Activated B cell treated with CpG ODN at 0.5 μM for 24 hours (primary cell): ENCODE data around the gene HOXB8. TPM values are rescaled to one million over a fixed set of nuclear protein-coding genes. Genes with fewer than 3 reads are reported as not detected.
A peak's percentile ranks its signal among the peaks of the same experiment; 100 is the strongest.

ENCODE experiments used
- ATAC-seq: fragments of 200-7000 bp; cut with Tn5 transposase; one replicate; pipeline ENCODE4 v1.10.0; 2021; ENCODE audit warnings: low read depth, mild to moderate bottlenecking, moderate library complexity
- CTCF ChIA-PET: fragments of 350-600 bp; sonication (Branson Sonifier 250); formaldehyde crosslinking; loops from one replicate; lab custom pipeline; 2021; ENCODE audit warnings: antibody characterized with exemption; lab: Charles Lee
- POLR2A ChIA-PET: fragments of 350-600 bp; sonication (Branson Sonifier 250); formaldehyde crosslinking; loops from one replicate; lab custom pipeline; 2021; ENCODE audit warnings: antibody characterized with exemption; lab: Charles Lee
- DNase-seq: peaks from one replicate; pipeline ENCODE4 v3.0.0; 2022
- H3K27ac Mint-ChIP-seq: one replicate; pipeline ENCODE4 v1.8.0; 2020; ENCODE audit warnings: mixed read lengths
- H3K27me3 Mint-ChIP-seq: one replicate; pipeline ENCODE4 v1.8.0; 2021; ENCODE audit warnings: mixed read lengths
- H3K36me3 Mint-ChIP-seq: one replicate; pipeline ENCODE4 v1.8.0; 2021; ENCODE audit warnings: low read depth, mixed read lengths
- H3K4me1 Mint-ChIP-seq: one replicate; pipeline ENCODE4 v1.8.0; 2021; ENCODE audit warnings: mixed read lengths
- H3K4me3 Mint-ChIP-seq: one replicate; pipeline ENCODE4 v1.8.0; 2020; ENCODE audit warnings: mild to moderate bottlenecking, mixed read lengths
- H3K9me3 Mint-ChIP-seq: one replicate; pipeline ENCODE4 v1.8.0; 2020; ENCODE audit warnings: mixed read lengths
- CTCF ChIP-seq: fragments of 200-600 bp; IDR thresholded peaks from one replicate; pipeline ENCODE4 v1.8.0; 2022; ENCODE audit warnings: antibody characterized with exemption, mild to moderate bottlenecking
- intact Hi-C: fragments of 100-400 bp; cut with micrococcal nuclease; formaldehyde crosslinking; loops from one replicate; pipeline ENCODE4 v1.15.1; 2024
- total RNA-seq: library from RNA; stranded (reverse); gene quantifications from 2 replicates; pipeline ENCODE4 v1.2.3, GENCODE V29; 2022

HOXB8 gene
- total RNA-seq, 1 donor from 2014 or later: not detected

GRCh38 chr17:48589831-48590606 is 25.1 kb downstream of the HOXB8 start, which contains the start of gene HOXB3:
Gene HOXB3 (minus strand): TSS chr17:48590241. CDS start chr17:48552474, 37,767 bp downstream.
- DNase-seq (no peak), ATAC-seq (no peak)
- no peaks in the 10 kb centered on the region for H3K9me3 Mint-ChIP-seq
- H3K4me1 Mint-ChIP-seq: peaks cover 50% of the 10 kb centered on the region
- H3K4me3 Mint-ChIP-seq: peak within 1 kb of the TSS; percentile 64
- no peak within 1 kb of the TSS for H3K27ac Mint-ChIP-seq
- H3K36me3 Mint-ChIP-seq: no peaks in the 10 kb centered on the region
- no peak for TF ChIP-seq CTCF
- CTCF ChIA-PET: interaction anchor here (0.7 to 2.9 kb wide), 6 partner anchors 23 to 282 kb away, joined by 3 to 13 read pairs (median 4); no protein-coding TSS in a partner anchor
- POLR2A ChIA-PET: no interaction called here
- intact Hi-C loops: loop anchor here (10.0 kb wide), 1 partner anchor 435 kb away; no protein-coding TSS in a partner anchor
- H3K27me3 Mint-ChIP-seq: peaks cover 78% of the 10 kb centered on the region

GRCh38 chr17:48589060-48589830 is 25.8 kb downstream of the HOXB8 start:
- ATAC-seq (no peak), DNase-seq (no peak)
- Mint-ChIP-seq H3K9me3 (no peaks in the 10 kb centered on the region), H3K4me1 (peaks cover 52% of the 10 kb centered on the region), H3K4me3 (no peak overlapping the region), H3K27ac (no peak overlapping the region), H3K27me3 (peaks cover 80% of the 10 kb centered on the region), H3K36me3 (no peaks in the 10 kb centered on the region)
- intact Hi-C loops: no loop called here
- ChIA-PET CTCF (interaction anchor here (0.7 to 2.9 kb wide), 7 partner anchors 24 to 281 kb away, joined by 3 to 13 read pairs (median 3); no protein-coding TSS in a partner anchor), POLR2A (interaction anchor here (0.7 kb wide), 1 partner anchor 25 kb away, joined by 6 read pairs; no protein-coding TSS in a partner anchor)
- TF ChIP-seq CTCF: no peak

- intact Hi-C loops: no loop called here
- TF ChIP-seq CTCF: no peak
- Mint-ChIP-seq H3K36me3 (no peaks in the 10 kb centered on the region), H3K4me3 (no peak overlapping the region), H3K27ac (no peak overlapping the region), H3K4me1 (peaks cover 49% of the 10 kb centered on the region), H3K27me3 (peaks cover 84% of the 10 kb centered on the region), H3K9me3 (no peaks in the 10 kb centered on the region)
- POLR2A ChIA-PET: interaction anchor here (0.6 to 0.7 kb wide), 2 partner anchors 26 to 1136 kb away, joined by 4 to 6 read pairs; no protein-coding TSS in a partner anchor
- CTCF ChIA-PET: interaction anchor here (0.7 to 2.9 kb wide), 10 partner anchors 24 to 280 kb away, joined by 3 to 13 read pairs (median 3); no protein-coding TSS in a partner anchor
- ATAC-seq (no peak), DNase-seq (no peak)
Observed at GRCh38 chr17:48588528-48588927, 26.6 kb downstream of the HOXB8 start.

- H3K27ac Mint-ChIP-seq: no peak overlapping the region
- POLR2A ChIA-PET: no interaction called here
- peaks cover 44% of the 10 kb centered on the region for H3K4me1 Mint-ChIP-seq
- CTCF ChIA-PET: interaction anchor here (0.8 to 2.9 kb wide), 8 partner anchors 25 to 280 kb away, joined by 3 to 13 read pairs (median 3); no protein-coding TSS in a partner anchor
- no peak for TF ChIP-seq CTCF
- no peaks in the 10 kb centered on the region for H3K36me3 Mint-ChIP-seq
- intact Hi-C loops: no loop called here
- ATAC-seq: no peak
- H3K27me3 Mint-ChIP-seq: peaks cover 84% of the 10 kb centered on the region
- H3K4me3 Mint-ChIP-seq: no peak overlapping the region
- no peaks in the 10 kb centered on the region for H3K9me3 Mint-ChIP-seq
- no peak for DNase-seq
Observed at GRCh38 chr17:48588074-48588415, 27.0 kb downstream of the HOXB8 start.
